Measurements from ENCODE around the gene STAT5B. TPM values are rescaled to one million over a fixed set of nuclear protein-coding genes. Genes with fewer than 3 reads are reported as not detected.

Gene STAT5B
- total and polyA plus RNA-seq, 9 of the 15 experiments (the other 6 are each of a cell fraction or from before 2014, with no cell fraction given): 20.8 to 176 (median 92.4) TPM

DNA sequence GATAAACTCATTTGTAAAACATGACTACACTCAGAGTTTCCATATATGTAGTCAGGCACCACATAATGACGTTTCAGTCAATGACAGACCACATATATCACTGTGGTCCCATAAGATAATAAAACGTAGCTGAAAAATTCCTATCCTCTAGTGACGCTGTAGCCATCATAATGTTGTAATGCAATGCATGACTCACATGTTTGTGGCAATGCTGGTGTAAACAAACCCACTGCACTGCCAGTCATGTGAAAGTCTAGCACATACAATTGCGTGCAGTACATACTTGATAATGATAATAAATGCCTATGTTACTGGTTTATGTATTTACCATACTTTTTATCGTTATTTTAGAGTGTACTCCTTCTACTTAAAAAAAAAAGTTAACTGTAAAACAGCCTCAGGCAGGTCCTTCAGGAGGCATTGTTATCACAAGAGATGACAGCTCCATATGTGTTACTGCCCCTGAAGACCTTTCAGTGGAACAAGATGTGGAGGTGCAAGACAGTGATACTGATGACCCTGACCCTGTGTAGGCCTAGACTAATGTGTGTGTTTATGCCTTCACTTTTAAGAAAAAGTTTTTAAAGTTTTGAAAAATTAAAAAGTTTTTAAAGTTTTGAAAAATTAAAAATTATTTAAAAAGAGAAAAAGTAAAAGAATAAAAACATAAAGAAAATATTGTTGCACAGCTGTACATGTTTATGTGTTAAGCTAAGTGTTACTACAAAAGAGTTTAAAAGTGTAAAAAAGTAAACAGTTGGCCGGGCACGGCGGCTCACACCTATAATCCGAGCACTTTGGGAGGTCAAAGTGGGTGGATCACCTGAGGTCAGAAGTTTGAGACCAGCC, 9.0 kb downstream of the STAT5B start (continued):
- TF ChIP-seq, protein P1, sequence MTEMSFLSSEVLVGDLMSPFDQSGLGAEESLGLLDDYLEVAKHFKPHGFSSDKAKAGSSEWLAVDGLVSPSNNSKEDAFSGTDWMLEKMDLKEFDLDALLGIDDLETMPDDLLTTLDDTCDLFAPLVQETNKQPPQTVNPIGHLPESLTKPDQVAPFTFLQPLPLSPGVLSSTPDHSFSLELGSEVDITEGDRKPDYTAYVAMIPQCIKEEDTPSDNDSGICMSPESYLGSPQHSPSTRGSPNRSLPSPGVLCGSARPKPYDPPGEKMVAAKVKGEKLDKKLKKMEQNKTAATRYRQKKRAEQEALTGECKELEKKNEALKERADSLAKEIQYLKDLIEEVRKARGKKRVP (CRISPR knock-in tag; IDR thresholded peaks at IDR 0.05): no peak
- TF ChIP-seq BRD4 (IDR thresholded peaks at IDR 0.05): no peak
- peak; percentile 98 for TF ChIP-seq MEIS2 (IDR thresholded peaks at IDR 0.05; ENCODE audit: partially characterized antibody)
- TF ChIP-seq SIN3B (IDR thresholded peaks at IDR 0.05; ENCODE audit: low read depth): no peak
- no peak for TF ChIP-seq EHMT2 (IDR thresholded peaks at IDR 0.05)
- TF ChIP-seq ZNF354B (CRISPR knock-in tag; IDR thresholded peaks at IDR 0.05): no peak
- TF ChIP-seq CBX2 (IDR thresholded peaks at IDR 0.05; ENCODE audit: insufficient read depth, low read length, poor library complexity, severe bottlenecking): no peak
- no peak for TF ChIP-seq ZNF695 (CRISPR knock-in tag; IDR thresholded peaks at IDR 0.05)
- no peak for TF ChIP-seq GABPB2 (CRISPR knock-in tag; conservative IDR thresholded peaks at IDR 0.05)
- TF ChIP-seq WHSC1 (IDR thresholded peaks at IDR 0.05; ENCODE audit: low read length): no peak
- TF ChIP-seq, protein P2, sequence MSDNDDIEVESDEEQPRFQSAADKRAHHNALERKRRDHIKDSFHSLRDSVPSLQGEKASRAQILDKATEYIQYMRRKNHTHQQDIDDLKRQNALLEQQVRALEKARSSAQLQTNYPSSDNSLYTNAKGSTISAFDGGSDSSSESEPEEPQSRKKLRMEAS (CRISPR knock-in tag; IDR thresholded peaks at IDR 0.05): no peak
- peak in 1 of 2 experiments; percentile 65; a peak in 3 of 4 replicates for TF ChIP-seq HDAC1 (IDR thresholded peaks at IDR 0.05)
- TF ChIP-seq, protein P3, sequence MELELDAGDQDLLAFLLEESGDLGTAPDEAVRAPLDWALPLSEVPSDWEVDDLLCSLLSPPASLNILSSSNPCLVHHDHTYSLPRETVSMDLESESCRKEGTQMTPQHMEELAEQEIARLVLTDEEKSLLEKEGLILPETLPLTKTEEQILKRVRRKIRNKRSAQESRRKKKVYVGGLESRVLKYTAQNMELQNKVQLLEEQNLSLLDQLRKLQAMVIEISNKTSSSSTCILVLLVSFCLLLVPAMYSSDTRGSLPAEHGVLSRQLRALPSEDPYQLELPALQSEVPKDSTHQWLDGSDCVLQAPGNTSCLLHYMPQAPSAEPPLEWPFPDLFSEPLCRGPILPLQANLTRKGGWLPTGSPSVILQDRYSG (tag; conservative IDR thresholded peaks at IDR 0.05; ENCODE audit: low read depth): 0 out of 2 replicates have a peak, but pooled peaks have one; percentile 40
- peak; percentile 96 for TF ChIP-seq SMARCA4 (IDR thresholded peaks at IDR 0.05)
- no peak; the same call in 1 of the 2 replicates for TF ChIP-seq MECOM (CRISPR knock-in tag; IDR thresholded peaks at IDR 0.05)
- no peak for TF ChIP-seq MCM7 (IDR thresholded peaks at IDR 0.05)
- TF ChIP-seq PCBP1 (IDR thresholded peaks at IDR 0.05; ENCODE audit: low read depth, low read length, poor library complexity, severe bottlenecking): no peak
- peak; percentile 78; the same call in 1 of the 2 replicates for TF ChIP-seq LEF1 (IDR thresholded peaks at IDR 0.05)
- TF ChIP-seq SMAD1 (IDR thresholded peaks at IDR 0.05; ENCODE audit: low read depth, low read length, partially characterized antibody): peak; percentile 77
- TF ChIP-seq PHF20 (IDR thresholded peaks at IDR 0.05; ENCODE audit: partially characterized antibody): no peak
- peak; percentile 91 for TF ChIP-seq TAL1 (IDR thresholded peaks at IDR 0.05)
- TF ChIP-seq, protein P4, sequence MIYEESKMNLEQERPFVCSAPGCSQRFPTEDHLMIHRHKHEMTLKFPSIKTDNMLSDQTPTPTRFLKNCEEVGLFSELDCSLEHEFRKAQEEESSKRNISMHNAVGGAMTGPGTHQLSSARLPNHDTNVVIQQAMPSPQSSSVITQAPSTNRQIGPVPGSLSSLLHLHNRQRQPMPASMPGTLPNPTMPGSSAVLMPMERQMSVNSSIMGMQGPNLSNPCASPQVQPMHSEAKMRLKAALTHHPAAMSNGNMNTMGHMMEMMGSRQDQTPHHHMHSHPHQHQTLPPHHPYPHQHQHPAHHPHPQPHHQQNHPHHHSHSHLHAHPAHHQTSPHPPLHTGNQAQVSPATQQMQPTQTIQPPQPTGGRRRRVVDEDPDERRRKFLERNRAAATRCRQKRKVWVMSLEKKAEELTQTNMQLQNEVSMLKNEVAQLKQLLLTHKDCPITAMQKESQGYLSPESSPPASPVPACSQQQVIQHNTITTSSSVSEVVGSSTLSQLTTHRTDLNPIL (CRISPR knock-in tag; IDR thresholded peaks at IDR 0.05): no peak
- no peak for TF ChIP-seq ETV1 (tag; conservative IDR thresholded peaks at IDR 0.05; ENCODE audit: low read depth)
- TF ChIP-seq, protein P5, sequence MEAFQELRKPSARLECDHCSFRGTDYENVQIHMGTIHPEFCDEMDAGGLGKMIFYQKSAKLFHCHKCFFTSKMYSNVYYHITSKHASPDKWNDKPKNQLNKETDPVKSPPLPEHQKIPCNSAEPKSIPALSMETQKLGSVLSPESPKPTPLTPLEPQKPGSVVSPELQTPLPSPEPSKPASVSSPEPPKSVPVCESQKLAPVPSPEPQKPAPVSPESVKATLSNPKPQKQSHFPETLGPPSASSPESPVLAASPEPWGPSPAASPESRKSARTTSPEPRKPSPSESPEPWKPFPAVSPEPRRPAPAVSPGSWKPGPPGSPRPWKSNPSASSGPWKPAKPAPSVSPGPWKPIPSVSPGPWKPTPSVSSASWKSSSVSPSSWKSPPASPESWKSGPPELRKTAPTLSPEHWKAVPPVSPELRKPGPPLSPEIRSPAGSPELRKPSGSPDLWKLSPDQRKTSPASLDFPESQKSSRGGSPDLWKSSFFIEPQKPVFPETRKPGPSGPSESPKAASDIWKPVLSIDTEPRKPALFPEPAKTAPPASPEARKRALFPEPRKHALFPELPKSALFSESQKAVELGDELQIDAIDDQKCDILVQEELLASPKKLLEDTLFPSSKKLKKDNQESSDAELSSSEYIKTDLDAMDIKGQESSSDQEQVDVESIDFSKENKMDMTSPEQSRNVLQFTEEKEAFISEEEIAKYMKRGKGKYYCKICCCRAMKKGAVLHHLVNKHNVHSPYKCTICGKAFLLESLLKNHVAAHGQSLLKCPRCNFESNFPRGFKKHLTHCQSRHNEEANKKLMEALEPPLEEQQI (IDR thresholded peaks at IDR 0.05): no peak; the same call in 1 of the 2 replicates

Data from K562 (cell line).